ENCODE data around the gene UPK3BL1.
"Not testable (repeated sequence)": the region's sequence is repeated elsewhere in the genome, so short reads cannot be mapped to it uniquely, and the experiment has no call there.

UPK3BL1 gene

DNA sequence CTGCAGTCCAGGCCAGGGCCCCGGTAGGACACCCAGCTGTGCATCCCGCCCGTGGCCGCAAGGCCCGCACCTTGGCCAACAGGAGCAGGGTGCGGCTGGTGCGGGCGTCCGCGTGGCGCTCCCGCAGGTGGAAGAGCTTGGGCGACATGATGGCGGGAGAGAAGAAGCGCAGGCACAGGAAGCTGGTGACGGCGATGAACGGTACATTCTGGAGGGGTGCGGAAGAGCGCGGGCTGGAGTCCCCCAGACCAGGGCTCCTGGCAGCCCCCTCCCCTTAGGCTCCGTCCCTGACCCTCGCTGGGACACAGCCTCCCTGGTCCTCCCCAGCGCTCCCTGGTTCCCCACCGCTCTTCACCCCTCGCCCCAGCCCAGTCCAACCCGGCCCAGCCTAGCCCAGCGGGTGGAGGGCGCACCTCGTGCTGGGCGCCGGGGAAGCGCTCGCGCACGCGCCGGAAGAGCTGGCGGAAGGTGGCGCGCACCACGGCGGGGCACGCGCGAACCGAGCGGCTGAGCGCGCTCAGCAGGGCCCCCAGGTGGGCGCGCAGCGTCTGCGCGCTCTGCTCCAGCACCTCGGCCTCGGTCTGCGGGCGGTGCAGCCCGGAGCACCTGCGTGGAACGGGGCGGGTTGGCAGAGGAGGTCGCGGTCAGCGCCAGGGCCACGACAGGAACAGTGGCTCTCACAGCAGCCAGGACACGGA, 48.8 kb downstream of the UPK3BL1 start:
- not testable (repeated sequence) for DNase-seq (ENCODE audit: low read depth); H3K4me3 ChIP-seq (ENCODE audit: low read length)

DNA sequence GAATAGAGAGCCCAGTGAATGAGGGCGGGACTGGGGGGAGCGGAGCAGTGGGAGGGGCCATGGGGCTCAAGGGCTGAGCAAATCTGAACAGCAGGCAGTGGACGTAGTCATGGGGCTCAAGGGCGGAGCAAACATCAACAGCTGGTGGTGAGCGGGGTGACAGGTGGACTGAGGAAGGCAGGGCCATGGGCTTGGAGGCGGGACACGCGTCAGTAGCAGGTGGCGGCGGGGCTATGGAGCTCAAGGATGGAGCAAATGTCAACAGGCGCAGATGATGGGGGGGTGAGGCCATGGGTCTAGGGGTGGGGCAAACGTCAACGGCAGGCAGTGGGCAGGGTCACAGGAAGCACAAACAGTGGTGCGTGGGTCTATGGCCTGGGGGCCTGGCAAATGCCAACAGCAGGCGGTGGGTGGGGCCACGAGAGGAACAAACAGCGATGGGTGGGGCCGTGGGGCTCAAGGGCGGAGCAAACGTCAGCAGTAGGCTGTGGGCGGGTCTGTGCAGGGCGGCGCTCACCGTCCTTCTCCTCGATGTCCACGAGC, 50.0 kb downstream of the UPK3BL1 start:
- not testable (repeated sequence) for H3K4me3 ChIP-seq (ENCODE audit: low read length); DNase-seq (ENCODE audit: low read depth)

DNA sequence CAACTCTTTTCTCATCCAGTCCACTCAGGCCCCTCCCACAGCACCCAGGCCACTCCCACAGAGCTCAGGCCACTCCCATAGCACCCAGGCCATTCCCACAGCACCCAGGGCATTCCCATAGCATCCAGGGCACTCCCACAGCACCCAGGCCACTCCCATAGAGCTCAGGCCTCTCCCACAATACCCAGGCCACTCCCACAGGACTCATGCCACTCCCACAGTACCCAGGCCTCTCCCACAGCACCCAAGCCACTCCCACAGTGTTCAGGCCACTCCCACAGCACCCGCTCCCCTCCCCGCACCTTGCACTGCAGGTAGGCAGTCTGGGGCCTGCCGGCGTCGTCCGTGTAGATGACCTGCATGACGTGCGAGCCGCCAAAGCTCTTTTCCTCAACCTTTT, 52.7 kb downstream of the UPK3BL1 start:
- DNase-seq (ENCODE audit: low read depth): not testable (repeated sequence)

More for the DNA sequence above, 52.7 kb downstream of the UPK3BL1 start:
- H3K4me3 ChIP-seq (ENCODE audit: low read length): not testable (repeated sequence)
